Measurements from ENCODE around the gene GCLC.
"Not testable (repeated sequence)": the region's sequence is repeated elsewhere in the genome, so short reads cannot be mapped to it uniquely, and the experiment has no call there.

GCLC gene

GRCh38 chr6:53556986-53557715 is 12.2 kb upstream of the GCLC start:
- DNase-seq: no peak

GRCh38 chr6:53553600-53553999 is 8.7 kb upstream of the GCLC start:
- DNase-seq: not testable (repeated sequence)

DNA sequence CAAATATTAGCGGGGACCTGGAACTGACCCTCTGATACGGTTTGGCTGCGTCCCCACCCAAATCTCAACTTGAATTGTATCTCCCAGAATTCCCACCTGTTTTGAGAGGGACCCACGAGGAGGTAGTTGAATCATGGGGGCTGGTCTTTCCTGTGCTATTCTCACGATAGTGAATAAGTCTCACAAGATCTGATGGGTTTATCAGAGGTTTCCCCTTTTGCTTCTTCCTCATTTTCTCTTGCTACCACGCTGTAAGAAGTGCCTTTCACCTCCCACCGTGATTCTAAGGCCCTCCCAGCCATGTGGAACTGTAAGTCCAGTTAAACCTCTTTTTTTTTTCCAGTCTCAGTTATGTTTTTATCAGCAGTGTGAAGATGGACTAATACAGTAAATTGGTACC is 6.8 kb upstream of the GCLC start:
- DNase-seq: not testable (repeated sequence)

- DNase-seq: peak; percentile 97
Measured at GRCh38 chr6:53547811-53548496, 3.1 kb upstream of the GCLC start.

DNA sequence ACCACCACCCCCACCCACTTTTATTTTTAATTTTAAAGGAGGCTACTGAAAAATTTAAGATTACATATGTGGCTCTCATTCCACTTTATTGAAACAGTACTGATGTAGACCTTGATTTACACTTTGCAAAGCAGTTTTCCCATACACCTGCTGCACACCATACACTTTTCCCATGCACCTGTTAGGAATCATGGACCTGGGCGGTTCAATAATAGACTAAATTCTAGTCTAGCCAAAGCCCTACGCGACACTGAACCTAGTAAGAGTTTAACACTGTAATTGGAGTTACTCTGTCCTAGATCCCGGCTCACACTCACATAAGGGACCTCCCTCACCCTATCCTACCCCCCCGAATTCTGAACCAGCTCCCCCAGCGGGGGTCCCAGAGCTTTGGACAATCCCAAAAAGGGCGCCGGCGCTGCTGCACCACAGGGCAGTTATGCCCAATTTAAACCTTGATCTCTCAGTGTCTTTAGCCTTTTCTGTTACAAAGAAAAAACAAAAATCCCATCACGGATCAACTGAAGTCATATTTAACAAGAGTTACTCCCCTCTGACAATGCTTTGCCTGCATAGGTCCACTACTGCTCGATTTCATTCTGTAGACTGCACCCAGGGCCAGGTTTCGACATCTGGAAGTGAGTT is 2.4 kb upstream of the GCLC start:
- DNase-seq: no peak

DNA sequence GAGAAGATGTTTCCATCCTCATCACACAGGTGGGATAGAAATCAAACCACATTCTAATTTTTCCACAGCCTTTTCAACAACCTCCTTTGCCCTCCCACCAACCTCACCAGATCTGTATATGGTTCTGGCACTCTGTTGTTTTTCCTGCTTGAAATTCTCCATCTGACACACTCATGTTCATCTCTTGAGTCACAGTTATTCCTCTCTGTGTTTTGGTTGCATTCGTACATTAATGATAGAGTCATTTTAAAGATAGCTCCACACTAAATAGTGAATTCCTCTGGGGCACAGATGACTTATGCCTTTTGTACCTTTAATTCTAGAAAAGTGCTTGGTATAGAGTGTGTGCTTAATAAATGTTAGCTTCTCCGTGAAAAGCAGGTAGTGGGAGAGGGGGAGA is 1.4 kb upstream of the GCLC start:
- DNase-seq: no peak

DNA sequence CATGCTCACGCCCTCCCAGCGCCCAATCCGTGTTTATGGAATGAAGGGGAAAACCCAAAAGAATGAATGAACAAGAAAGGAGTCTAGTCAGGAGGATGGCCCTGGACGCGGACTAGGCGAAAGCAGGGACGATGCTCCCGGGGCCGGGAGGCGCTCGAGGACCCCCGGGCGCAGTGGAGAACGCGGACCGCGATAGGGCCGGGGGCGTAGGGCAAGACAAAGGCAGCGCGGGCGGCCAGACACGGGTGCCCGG is 758 bp downstream of the GCLC start:
- peak; percentile 46 for DNase-seq

GRCh38 chr6:53543359-53544216 is 1.3 kb downstream of the GCLC start:
- no peak for DNase-seq

GRCh38 chr6:53541900-53542299 is 3.0 kb downstream of the GCLC start:
- no peak for DNase-seq

DNA sequence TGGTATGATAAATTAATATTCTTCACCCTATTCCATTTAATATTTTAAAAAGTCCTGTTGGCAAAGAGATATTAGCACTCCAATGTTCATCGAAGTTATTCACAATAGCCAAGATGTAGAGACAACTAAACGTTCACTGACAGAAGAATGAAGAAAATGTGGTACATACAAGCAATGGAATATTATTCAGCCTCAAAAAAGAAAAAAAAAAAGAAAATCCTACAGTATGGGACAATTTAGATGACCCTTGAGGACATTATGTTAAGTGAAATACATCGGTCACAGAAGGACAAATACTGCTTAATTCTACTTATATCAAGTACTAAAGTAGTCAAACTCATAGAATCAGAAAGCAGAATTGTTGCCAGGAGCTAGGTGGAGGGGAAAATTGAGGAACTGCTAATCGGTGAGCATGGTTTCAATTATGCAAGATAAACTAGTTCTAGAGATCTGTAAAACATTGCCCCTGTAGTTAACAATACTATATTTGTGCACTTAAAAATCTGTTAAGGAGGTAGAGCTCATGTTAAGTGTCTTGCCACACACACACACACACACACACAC is 4.7 kb downstream of the GCLC start:
- no peak for DNase-seq

DNA sequence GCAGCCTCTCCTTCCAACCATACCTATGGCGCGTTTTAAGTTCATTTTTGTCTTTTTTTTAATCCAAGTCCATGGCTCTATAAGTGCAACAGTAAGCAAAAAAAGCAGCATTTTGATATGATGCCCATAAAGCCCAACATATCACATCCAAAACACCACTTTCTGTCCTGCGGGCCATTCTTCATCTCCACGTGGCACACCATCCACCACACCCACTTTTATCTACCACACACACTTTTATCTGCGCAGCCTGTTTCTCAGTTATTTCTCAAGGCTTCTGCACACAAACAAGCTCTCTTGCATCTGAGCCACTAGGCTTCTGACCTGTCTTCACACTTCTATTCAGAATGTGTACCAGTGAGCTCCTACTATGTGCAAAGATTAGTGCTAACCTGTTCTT is 5.3 kb downstream of the GCLC start:
- no peak for DNase-seq

DNA sequence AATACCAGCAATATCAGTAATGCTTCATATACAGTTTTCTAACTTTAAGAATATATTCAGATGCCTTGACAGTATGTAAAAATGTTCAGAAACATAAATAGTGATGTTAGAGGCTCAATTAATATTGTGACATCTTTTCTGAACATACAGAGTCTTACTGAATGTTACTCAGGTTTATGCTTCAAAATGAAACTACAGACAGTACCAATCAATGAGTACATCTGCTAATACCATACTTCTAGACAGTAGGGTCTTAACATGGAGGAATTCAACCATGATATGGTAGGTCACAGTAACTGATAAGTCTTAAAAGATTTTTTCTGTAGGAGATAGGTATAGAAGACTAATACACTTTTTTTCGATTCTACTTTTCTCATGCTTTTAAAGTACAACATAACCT is 8.3 kb downstream of the GCLC start:
- DNase-seq: no peak

GRCh38 chr6:53532942-53533341 is 12.0 kb downstream of the GCLC start:
- no peak for DNase-seq

GRCh38 chr6:53532061-53532797 is 12.7 kb downstream of the GCLC start:
- no peak for DNase-seq

DNA sequence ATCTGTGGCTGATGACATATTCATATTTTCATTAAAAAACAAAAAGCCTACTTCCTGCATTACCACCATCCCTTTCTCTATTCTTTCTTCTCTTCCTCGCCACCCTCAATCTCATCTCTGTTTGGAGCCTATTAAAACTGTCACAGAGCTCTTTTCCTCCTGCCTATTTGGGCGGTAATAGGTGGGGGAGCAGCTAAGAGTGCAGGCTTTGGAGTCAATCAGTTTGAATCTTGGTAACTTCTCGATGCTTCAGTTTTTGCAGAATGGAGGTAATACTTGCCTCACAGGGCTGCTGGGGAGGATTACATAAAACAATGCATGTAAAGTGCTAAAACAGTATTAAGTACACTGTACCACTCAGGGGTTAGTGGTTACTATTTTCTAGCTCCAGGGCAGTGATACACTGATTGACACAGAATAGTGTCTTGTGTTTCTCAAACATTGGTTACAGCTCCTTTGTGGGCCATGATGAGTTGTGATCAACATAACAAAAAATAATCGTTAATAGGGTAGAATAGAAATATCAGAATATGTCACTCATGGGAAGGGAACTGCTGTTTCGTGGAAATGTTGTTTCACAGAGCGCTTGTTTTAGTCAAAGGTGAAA is 14.0 kb downstream of the GCLC start:
- no peak for DNase-seq

DNA sequence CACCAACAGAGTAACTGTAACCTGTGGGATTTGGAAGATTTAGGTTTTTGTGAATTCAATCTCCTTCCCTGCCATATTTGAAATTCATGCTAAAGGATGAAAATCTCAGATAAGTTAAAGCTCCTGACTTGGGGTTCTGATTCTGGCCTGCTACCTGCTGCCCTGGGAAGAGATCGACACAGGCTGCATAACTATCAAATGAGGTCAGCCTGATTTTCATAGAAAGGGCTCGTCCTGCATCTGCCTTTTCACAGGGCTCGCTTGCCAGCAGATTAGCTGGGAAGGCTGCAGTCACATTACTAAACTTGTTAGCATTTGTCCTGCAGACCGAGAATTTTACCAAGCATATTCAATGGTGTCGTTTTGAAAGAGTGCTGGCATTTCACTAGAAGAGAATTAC is 14.6 kb downstream of the GCLC start:
- no peak for DNase-seq

- no peak for DNase-seq
Measured at GRCh38 chr6:53529324-53530036, 15.4 kb downstream of the GCLC start.

DNA sequence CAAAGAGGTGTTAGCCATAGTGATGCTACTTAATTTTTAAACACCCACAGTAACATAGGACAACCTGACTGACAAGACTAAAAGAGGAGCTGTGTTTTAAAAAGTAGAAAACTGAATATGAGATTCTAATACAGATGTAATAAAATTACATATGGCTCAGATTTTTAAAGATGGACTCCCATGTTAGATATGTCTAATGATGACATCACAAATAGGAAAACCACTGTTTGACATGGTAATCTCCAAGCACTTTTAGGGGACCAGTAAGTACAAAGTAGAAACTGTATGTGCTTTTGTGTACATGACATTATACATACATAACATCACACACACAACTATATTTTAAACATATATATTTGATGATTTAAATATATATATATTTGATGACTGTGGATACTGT is 16.8 kb downstream of the GCLC start:
- no peak for DNase-seq

DNA sequence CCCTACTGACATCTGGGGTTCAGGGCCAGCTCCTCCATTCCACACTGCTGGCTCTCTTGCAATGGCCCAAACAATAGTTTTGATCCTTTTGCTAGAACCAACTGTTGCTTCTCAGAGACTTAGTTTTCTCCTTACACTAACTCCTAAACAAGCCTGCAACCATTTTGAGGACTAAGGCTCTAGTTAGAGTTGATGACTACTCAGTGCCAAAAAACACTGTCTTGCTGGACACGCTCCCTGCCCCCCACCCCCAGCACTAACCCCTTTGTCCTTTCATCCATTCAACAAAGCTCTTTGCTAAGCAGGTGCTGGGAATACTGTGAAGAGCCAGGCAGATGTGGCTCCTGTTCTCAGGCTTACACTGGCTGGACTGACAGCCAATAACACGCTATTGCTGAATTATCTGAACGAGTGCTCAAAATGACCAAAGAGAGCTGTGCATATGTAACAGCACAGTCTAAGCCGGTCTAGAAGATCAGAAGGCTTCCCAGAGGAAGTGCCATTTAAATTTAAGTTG is 17.6 kb downstream of the GCLC start:
- no peak for DNase-seq

GRCh38 chr6:53526000-53526399 is 18.9 kb downstream of the GCLC start:
- no peak for DNase-seq

- no peak for DNase-seq
Measured at GRCh38 chr6:53524455-53524815, 20.5 kb downstream of the GCLC start.

Data from NK-92 treated with Interleukin-12 subunit alpha and Interleukin-12 subunit beta, amount 100 ng/mL, for 24 hours (cell line).